ENCODE results near the gene ALDH1A2.
"Not testable (repeated sequence)": the region's sequence is repeated elsewhere in the genome, so short reads cannot be mapped to it uniquely, and the experiment has no call there.

The ALDH1A2 gene

DNA sequence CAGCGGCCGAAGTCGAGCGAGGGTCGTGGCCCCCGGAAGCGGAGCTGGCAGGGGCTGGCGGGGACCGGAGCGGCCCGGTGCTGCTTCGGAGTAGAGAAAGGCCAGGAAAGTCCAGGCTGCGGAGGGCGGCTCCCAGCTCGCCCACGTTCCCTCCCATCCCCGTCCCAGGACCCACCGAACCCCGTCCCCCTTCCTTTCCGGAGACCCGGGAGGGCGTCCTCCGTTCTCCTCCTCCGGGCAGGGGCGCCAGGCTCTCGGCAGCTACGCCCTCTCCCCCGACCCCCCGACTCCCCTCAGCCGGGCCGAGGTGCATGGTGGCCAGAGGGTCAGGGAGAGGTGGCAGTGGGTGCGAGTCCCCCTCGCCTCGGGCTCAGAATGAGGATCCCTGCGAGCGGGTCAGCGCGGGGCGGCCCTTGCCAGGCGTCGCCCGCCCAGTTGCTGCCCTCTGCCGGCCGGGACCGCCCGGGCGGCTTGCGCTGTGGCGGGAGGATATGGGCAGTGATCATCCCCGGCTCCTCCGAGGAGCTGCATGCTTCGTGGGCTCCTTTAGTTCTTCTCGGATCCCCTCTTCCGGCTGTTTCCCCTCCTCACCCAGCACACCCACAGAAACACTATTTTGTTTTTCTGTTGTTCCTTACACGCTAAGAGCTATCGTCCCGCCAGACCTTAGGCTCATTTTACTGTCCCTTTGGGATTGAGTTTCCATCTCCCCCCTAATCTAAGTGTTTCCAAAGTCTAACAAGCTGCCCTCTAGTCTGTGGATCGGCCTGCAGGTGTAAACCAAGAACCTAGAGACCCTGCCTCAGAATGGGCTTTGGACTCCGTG, 744 bp upstream of the ALDH1A2 start:
- peak; percentile 77 for DNase-seq

DNA sequence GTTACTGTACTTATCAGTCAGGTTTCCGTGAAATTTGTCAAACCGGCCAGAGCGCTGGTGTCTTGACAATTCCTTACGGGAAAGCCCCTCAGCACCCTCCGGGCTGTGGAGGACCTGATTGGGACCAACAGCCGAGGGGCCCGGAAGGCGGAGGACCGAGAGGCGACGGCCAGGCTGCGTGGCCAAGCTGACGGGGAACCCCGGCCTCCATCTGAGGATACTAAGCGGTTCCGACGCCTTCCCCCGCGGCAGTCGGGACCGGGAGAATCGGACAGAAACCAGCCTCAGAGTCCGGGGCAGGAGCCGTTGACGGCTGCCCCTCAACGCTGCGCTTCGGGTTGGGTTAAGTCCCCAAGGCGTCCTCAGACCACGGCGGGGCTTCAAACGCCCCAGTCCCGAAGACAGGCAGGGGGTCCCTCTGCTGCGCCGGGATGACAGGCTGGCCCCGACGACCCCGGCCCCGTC, 499 bp downstream of the ALDH1A2 start:
- DNase-seq: peak; percentile 43

- no peak for DNase-seq
Measured at GRCh38 chr15:58064082-58064979, 1.2 kb downstream of the ALDH1A2 start.

DNA sequence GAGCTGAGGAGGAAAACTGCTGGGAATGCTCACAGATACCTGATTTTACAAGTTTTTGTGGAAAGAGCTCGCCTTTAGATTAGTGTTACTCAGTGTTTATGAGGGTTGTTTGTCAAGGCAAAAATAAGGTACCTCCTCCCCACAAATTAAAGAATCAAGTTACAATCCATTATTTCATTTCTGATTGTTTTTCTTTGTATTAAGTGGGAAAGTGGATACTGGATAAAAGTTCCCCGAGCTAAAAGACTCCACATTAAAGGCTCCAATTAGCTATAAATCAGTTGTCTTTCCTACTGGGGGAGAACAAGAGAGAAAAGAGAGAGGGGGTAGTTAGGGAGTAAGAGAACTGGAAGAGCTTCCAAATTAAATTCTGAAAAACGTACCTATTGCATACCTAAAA, 1.9 kb downstream of the ALDH1A2 start:
- DNase-seq: no peak

GRCh38 chr15:58062983-58063382, 2.5 kb downstream of the ALDH1A2 start:
- DNase-seq: no peak

DNA sequence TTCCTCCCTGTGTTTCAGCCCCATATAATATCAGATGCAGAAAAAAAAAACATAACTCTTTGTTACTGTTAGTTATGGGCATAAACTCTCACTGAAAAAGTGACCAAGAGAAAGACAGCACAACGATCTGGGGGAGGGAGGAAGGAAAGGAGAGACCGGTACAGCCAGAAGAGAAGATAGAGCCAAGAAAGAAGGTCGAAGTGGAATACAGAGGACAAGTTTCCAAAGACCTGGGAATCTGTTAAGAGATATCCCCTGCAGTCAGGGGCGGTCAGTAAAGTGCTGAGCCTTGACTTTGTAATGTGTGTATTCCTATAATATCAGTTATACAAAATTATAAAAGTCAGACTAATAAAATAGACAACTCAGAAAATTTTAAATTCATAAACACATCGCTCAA, 3.3 kb downstream of the ALDH1A2 start:
- no peak for DNase-seq

GRCh38 chr15:58060575-58060974, 4.9 kb downstream of the ALDH1A2 start:
- DNase-seq: no peak

- DNase-seq: no peak
Measured at GRCh38 chr15:58058729-58059128, 6.8 kb downstream of the ALDH1A2 start.

- DNase-seq: no peak
Measured at GRCh38 chr15:58058073-58058472, 7.4 kb downstream of the ALDH1A2 start.

GRCh38 chr15:58057559-58057958, 8.0 kb downstream of the ALDH1A2 start:
- no peak for DNase-seq

- no peak for DNase-seq
Measured at GRCh38 chr15:58056015-58056414, 9.5 kb downstream of the ALDH1A2 start.

DNA sequence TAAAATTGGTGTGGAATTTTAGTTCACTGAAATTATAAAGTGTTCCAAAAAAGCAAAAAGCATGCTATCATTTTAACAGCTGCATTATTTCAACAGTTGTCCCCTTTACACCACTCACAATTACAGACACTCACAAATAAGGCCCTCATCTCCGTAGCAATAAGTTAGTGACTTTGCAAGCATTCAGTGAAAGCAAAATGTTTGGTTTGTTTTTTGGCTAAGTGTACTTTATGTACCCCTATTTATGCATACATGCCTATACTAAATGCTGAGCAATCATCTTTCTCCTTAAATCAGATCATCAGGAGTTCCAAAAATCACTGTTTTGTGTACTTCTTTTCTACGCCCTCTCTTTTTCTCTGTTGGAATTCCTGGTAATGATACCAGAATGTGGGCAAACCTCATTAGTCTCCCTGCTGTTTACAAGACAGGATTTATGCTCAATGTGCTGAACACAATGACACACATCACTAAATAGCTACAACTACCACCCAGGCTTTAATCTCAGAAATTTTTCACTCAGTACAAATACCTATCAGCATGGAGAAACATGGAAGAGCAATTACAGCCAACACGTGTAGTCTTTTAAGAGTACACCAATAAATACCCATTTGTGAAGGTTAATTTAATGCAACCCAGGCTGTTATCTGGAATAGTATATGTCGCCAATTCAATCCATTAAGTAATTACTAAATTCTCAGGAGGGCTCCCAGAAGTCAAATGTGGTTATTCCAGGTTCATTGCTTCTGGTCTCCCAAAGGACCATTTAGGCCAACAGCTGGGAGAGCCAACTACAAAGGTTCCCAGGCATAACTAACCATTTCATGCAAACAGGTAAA, 12.0 kb downstream of the ALDH1A2 start:
- no peak for DNase-seq

GRCh38 chr15:58052334-58052733, 13.2 kb downstream of the ALDH1A2 start:
- no peak for DNase-seq

DNA sequence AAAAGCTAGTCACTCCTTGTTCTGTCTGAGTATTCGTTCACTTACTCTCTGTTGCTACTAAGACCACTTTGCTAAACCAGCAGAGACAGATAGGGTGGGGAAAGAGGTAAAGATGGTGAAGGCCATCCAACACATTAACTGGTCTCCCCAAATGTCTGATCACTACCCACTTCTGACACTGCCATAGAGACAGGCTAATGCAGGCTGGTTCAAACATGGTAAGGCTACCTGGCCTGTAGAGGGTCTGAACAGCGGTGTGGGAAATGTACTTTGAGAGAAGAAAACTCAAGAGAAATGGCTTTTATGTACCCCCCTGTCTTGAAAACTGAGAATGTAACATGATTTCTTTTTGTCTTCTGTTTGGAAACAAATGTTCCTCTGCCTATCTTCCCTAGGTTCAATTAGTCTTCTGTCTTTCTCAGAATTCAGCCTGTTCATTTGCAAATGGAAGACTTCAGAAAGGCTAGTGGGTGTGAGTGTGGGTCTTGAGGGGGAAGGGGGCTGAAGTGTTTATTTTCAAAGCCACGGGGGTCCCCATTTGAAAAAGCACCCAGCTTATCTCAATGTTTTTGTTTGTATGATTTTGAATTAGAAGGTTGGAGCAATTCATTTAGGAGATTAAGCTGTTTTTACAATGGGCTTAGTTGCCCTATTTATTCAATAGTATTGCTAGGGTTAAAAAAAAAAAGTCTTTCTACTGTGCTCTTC, 15.8 kb downstream of the ALDH1A2 start:
- DNase-seq: no peak

GRCh38 chr15:58048261-58048660, 17.2 kb downstream of the ALDH1A2 start:
- DNase-seq: no peak

DNA sequence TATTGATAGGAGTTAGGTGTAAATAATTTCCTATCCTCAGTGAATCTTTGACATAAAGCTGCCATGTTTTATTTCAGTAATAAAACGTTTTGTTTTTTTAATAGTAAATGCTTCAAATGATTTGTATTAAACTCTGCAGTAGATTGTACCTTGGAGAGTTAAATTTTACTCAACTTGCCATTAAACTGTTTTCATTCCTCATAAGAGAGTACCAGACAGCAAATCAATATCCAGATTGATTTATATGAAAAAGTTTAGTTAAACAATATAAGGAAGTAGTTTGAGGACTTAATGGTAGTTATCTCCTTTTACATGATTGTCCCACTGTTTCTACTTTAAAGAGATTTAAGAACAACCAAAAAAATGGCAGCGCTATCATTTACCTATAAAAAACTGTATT, 18.4 kb downstream of the ALDH1A2 start:
- DNase-seq: no peak

GRCh38 chr15:58046467-58046866, 19.0 kb downstream of the ALDH1A2 start:
- no peak for DNase-seq

DNA sequence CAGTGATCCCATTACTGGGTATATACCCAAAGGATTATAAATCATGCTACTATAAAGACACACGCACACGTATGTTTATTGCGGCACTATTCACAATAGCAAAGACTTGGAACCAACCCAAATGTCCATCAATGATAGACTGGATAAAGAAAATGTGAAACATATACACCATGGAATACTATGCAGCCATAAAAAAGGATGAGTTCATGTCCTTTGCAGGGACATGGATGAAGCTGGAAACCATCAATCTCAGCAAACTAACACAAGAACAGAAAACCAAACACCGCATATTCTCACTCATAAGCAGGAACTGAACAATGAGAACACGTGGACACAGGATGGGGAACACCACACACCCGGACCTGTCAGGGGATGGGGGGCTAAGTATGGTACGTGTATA, 20.1 kb downstream of the ALDH1A2 start:
- DNase-seq: not testable (repeated sequence)

- DNase-seq: no peak
Measured at GRCh38 chr15:58044551-58044950, 21.0 kb downstream of the ALDH1A2 start.

GRCh38 chr15:58043192-58043903, 22.2 kb downstream of the ALDH1A2 start:
- DNase-seq: no peak

DNA sequence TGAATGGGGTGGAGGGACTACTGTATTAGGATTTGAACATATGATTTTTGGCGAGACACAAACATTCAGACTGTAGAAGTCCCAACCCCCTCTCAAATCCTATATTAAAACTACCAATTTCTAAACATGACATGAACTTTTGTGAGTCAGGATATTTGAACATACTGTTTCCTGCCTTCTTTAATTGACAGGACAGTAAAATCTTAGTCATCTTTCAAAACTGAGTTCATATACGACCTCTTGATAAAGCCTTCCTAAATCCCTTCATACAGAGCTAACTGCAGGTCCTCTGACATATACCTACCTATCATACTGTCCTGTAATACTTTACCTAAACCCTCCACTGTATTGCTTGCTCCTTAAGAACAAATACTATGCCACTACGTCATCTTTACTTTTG, 23.5 kb downstream of the ALDH1A2 start:
- DNase-seq: no peak

DNA sequence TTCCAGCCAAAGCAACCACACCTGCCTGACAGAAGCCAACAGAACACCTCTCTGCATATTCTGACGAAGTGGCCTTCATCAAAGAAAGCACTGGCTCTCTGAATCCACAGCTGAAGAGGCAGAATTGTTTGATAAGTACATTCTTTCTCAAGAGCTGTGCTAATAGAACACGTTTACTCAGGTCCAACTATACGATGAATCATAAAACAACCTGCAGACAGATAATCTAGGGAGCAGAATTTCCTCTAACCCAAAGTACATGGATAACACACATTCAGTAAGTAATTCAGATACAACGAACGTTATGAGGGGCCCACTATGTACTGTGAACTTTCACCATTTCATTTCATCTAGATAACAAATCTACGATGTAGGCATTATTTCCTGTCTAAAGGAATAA, 25.4 kb downstream of the ALDH1A2 start:
- DNase-seq: no peak

All from right hindlimb (tissue), 1 donor.